IPS DF 6.9 (cell line): ENCODE measurements around the gene NFE2L2.
"Not testable (repeated sequence)": the region's sequence is repeated elsewhere in the genome, so short reads cannot be mapped to it uniquely, and the experiment has no call there.

Source experiments
- DNase-seq: peaks from one replicate; pipeline ENCODE4 v3.0.0-alpha.2; 2013; ENCODE audit warnings: low read depth, low spot score
- H3K27ac ChIP-seq: one replicate; pipeline ENCODE4 v1.5.1; 2013; ENCODE audit warnings: low read length, control low read depth
- H3K27me3 ChIP-seq: 2 replicates; pipeline ENCODE4 v1.6.1; 2013; ENCODE audit warnings: mild to moderate bottlenecking, low read length; ENCODE audit not compliant: control insufficient read depth, insufficient read depth
- H3K36me3 ChIP-seq: 2 replicates; pipeline ENCODE4 v1.6.1; 2013; ENCODE audit warnings: low read length; ENCODE audit not compliant: control insufficient read depth, insufficient read depth
- H3K4me1 ChIP-seq: 2 replicates; pipeline ENCODE4 v1.6.1; 2013; ENCODE audit warnings: low read length; ENCODE audit not compliant: control insufficient read depth, insufficient read depth
- H3K4me3 ChIP-seq: 2 replicates; pipeline ENCODE4 v1.5.1; 2013; ENCODE audit warnings: mild to moderate bottlenecking, low read length
- H3K9me3 ChIP-seq: 2 replicates; pipeline ENCODE4 v1.6.1; 2013; ENCODE audit warnings: low read length, inconsistent platforms; ENCODE audit not compliant: control insufficient read depth, insufficient read depth
- WGBS: extraction: QIAGEN DNeasy Blood & Tissue Kit; methylation state at CpG from one replicate; pipeline ENCODE4 v1.1.7; 2013; ENCODE audit warnings: mixed read lengths, missing lambda C conversion rate; ENCODE audit not compliant: insufficient read length, insufficient coverage; 5-methylcytosine and 5-hydroxymethylcytosine counted together

NFE2L2 gene

GRCh38 chr2:177219787-177220186 is 44.7 kb downstream of the NFE2L2 start:
- H3K4me3 ChIP-seq, DNase-seq, H3K27me3 ChIP-seq, H3K9me3 ChIP-seq, H3K4me1 ChIP-seq, H3K27ac ChIP-seq: not testable (repeated sequence)
- no CpG with 5 or more reads among the region's 2 CpGs for WGBS
- H3K36me3 ChIP-seq: peaks cover 20% of the 10 kb centered on the region; the same call in 1 of the 2 replicates

DNA sequence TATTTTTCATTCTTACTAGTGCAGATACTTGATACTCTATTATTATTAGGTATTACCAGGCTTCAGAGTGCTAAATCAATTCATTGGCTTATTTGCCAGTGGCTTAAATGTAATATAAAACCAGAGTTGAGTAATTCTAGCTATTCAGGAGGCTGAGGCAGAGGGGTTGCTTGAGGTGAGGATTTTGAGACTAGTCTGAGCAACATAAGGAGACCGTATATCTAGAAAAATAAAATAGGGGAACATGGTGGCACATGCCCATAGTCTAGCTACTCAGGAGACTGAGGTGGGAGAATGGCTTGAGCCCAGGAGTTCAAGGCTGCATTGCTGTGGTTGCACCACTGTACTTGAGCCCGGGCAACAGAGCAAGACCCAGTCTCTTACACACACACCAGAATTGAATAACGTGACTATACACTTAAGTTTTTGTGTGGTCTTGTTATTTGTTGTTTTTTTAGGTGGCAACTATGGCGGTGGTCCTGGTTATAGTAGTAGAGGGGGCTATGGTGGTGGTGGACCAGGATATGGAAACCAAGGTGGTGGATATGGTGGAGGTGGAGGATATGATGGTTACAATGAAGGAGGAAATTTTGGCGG is 47.2 kb downstream of the NFE2L2 start:
- WGBS: no CpG with 5 or more reads among the region's 5 CpGs
- Histone ChIP-seq H3K4me1 (no peaks in the 10 kb centered on the region), H3K27me3 (no peaks in the 10 kb centered on the region), H3K9me3 (no peaks in the 10 kb centered on the region), H3K36me3 (peaks cover 17% of the 10 kb centered on the region; the same call in 1 of the 2 replicates), H3K4me3 (no peak overlapping the region), H3K27ac (no peak overlapping the region)
- DNase-seq: no peak

GRCh38 chr2:177212891-177213856 is 51.4 kb downstream of the NFE2L2 start:
- no peaks in the 10 kb centered on the region for H3K27me3 ChIP-seq
- no peak overlapping the region for H3K27ac ChIP-seq
- H3K4me1 ChIP-seq: no peaks in the 10 kb centered on the region
- peaks cover 8% of the 10 kb centered on the region; the same call in 1 of the 2 replicates for H3K36me3 ChIP-seq
- WGBS: no CpG with 5 or more reads among the region's 74 CpGs
- peak overlapping the region; percentile 98 for H3K4me3 ChIP-seq
- no peaks in the 10 kb centered on the region for H3K9me3 ChIP-seq
- no peak for DNase-seq

DNA sequence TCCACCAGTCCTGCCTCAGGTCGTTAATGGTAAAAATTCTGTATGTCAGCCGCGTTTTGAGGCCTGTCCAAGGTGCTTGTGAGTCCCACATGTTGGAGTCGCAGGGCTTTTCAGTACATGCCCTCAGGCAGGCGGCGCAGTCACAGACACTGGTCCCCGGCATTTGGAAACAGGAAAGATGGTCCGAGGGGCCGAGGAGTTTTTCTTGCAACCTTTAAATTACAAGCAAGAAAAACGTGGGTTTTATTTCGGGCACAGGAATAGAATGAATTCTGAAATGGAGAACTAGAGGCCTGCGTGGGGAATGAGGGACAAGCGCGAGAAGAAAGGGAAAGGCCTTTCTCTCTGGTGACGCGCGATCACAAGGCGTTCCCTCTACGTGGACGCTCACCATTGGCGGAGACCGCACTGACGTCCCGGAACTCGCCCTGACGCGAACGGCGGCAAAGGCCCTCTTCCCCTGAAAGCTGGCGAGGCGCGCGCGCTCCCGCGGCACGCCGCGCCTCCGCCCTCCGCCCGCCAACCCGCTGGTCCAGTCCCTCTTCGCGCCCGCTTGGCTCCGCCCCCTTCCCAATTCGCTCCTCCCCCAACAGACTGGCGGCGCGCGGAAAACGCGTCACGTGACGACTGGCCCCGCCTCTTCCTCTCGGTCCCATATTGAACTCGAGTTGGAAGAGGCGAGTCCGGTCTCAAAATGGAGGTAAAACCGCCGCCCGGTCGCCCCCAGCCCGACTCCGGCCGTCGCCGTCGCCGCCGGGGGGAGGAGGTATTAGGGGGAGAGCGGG is 52.2 kb downstream of the NFE2L2 start, which contains the start of gene HNRNPA3:
Gene HNRNPA3 (plus strand): TSS at position 689 of the 785 bp plus-strand sequence. CDS start 6 bp downstream, at position 695.
- peaks cover 7% of the 10 kb centered on the region; the same call in 1 of the 2 replicates for H3K36me3 ChIP-seq
- no peaks in the 10 kb centered on the region for H3K9me3 ChIP-seq
- no CpG with 5 or more reads among the region's 74 CpGs for WGBS
- H3K27me3 ChIP-seq: no peaks in the 10 kb centered on the region
- H3K4me1 ChIP-seq: no peaks in the 10 kb centered on the region
- peak; percentile 93 for DNase-seq
- H3K4me3 ChIP-seq: peak within 1 kb of the TSS; percentile 98
- H3K27ac ChIP-seq: no peak within 1 kb of the TSS

DNA sequence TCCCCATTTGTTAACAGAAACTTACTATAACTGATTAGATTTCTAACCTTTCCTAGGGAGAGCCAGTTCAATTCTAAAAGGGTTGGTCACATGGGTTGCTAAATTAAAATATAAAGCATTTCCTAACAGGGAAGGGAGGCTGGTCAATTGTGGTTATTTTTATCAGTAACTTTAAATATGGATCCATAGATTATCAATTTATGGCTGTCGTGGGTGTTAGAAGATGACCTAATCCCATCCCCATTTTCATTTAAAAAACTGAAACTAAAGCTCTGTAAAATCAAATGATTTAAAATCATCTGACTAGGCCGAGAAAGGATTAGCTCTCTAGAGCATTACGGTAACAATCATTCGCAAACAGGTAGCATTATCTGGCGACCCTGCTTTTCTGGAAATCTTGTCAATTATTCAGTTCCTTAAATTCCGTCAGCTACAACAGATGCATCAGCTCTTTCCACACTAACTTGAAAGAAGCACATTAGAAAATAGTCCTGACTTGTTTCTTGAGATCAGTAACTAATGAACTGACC is 52.9 kb downstream of the NFE2L2 start:
- Histone ChIP-seq H3K36me3 (peaks cover 5% of the 10 kb centered on the region; the same call in 1 of the 2 replicates), H3K27me3 (no peaks in the 10 kb centered on the region), H3K4me1 (no peaks in the 10 kb centered on the region), H3K9me3 (no peaks in the 10 kb centered on the region), H3K4me3 (peak overlapping the region; percentile 55; the same call in 1 of the 2 replicates), H3K27ac (no peak overlapping the region)
- no CpG with 5 or more reads among the region's 6 CpGs for WGBS
- no peak for DNase-seq

GRCh38 chr2:177211169-177211568 is 53.4 kb downstream of the NFE2L2 start:
- peaks cover 3% of the 10 kb centered on the region; the same call in 1 of the 2 replicates for H3K36me3 ChIP-seq
- no peak for DNase-seq
- H3K27ac ChIP-seq: no peak overlapping the region
- no CpG with 5 or more reads among the region's 7 CpGs for WGBS
- H3K4me1 ChIP-seq: no peaks in the 10 kb centered on the region
- no peaks in the 10 kb centered on the region for H3K27me3 ChIP-seq
- H3K4me3 ChIP-seq: no peak overlapping the region
- no peaks in the 10 kb centered on the region for H3K9me3 ChIP-seq

- Histone ChIP-seq H3K27me3 (no peaks in the 10 kb centered on the region), H3K27ac (no peak overlapping the region), H3K36me3 (no peaks in the 10 kb centered on the region), H3K4me1 (no peaks in the 10 kb centered on the region), H3K4me3 (no peak overlapping the region), H3K9me3 (no peaks in the 10 kb centered on the region)
- no peak for DNase-seq
- no CpG with 5 or more reads among the region's 2 CpGs for WGBS
Measured at GRCh38 chr2:177207101-177207500, 57.4 kb downstream of the NFE2L2 start.

GRCh38 chr2:177204417-177204816 is 60.1 kb downstream of the NFE2L2 start:
- no CpG with 5 or more reads among the region's 3 CpGs for WGBS
- H3K9me3 ChIP-seq: no peaks in the 10 kb centered on the region
- no peak for DNase-seq
- no peaks in the 10 kb centered on the region for H3K4me1 ChIP-seq
- no peak overlapping the region for H3K27ac ChIP-seq
- no peaks in the 10 kb centered on the region for H3K36me3 ChIP-seq
- H3K27me3 ChIP-seq: no peaks in the 10 kb centered on the region
- no peak overlapping the region for H3K4me3 ChIP-seq

GRCh38 chr2:177201919-177202346 is 62.6 kb downstream of the NFE2L2 start:
- Histone ChIP-seq H3K9me3 (no peaks in the 10 kb centered on the region), H3K4me1 (no peaks in the 10 kb centered on the region), H3K4me3 (no peak overlapping the region), H3K36me3 (no peaks in the 10 kb centered on the region), H3K27ac (no peak overlapping the region), H3K27me3 (no peaks in the 10 kb centered on the region)
- no CpG with 5 or more reads among the region's 3 CpGs for whole genome bisulfite sequencing
- DNase-seq: no peak

- not testable (repeated sequence) for H3K9me3 ChIP-seq, DNase-seq, H3K36me3 ChIP-seq, H3K4me3 ChIP-seq, H3K27me3 ChIP-seq, H3K4me1 ChIP-seq, H3K27ac ChIP-seq
- no CpG with 5 or more reads among the region's 7 CpGs for WGBS
Measured at GRCh38 chr2:177200419-177200818, 64.1 kb downstream of the NFE2L2 start.
